ENCODE data around the gene RNLS.

The RNLS gene

DNA sequence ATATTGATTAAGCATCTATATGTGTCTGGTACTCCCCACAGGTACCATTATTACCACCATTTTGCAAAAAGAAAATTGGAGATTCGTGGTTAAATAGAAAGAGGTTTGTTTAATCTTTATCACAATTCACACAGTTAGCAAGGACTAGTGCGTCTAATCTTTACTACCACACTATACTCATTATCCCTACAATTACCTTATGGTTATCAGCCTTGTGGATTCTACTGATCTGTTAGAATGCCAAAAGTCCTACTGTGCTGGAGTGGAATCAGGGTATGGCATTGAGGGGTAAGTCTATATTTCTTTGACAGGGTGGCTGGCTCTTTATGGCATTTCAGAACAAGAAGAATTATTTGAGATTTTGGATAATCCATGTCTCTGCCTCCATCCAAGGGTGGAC lies 156.1 kb downstream of the RNLS start:
- DNase-seq = no peak

DNA sequence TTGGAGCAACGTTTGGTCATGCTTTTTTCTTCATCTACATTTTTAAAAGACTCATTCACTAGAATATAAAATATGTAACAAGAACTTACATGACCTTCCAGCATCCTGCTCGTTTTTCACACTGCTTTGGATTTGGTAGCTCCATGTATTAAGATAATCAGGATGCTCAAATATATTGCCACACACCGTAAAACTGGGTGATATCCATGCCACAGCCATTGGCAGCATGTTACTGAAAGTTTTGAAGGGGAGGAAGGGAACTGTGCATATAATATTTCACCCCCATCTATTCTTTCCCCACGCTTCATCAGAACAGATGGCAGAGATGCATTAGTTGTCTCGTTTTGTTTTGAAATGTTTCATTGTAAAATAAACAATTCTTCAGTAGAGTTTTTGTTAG lies 158.2 kb downstream of the RNLS start:
- DNase-seq = no peak

DNA sequence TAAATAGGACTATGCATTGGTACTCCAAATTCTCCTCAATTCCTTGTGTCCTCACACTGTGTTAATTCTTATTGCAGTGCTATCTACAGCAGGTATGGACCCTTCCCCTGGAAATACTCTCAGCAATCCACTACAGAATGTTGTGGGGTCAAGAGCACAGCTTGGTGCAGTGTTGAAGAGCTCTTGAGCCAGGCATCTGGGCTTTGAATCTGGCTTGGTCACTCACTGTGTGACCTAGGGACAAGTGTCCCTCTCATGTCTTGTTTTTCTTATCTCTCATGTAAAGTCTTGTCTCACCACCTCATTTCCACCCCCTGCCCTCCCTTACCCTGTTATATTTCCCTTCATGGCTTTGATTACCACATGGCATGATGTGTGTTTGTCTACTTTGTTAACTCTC lies 159.4 kb downstream of the RNLS start:
- no peak for DNase-seq

DNA sequence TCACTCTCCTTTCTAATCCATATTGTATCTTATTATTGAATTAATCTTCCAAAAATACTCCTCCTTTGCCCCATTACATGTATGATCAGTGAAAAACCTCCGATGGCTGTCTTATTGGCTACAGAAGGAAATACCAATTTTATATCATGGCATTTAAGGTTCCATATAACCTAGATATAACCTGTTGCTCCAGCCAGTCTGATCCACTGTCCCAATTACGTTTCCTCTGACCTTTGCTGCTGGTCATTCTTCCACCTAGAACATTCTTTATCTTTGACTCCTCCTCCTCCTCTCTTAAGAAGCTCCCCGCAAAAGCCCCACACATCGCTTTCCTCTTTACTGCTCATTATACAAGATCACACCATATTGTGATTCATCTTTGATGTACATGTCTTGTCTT lies 161.5 kb downstream of the RNLS start:
- DNase-seq = no peak

DNA sequence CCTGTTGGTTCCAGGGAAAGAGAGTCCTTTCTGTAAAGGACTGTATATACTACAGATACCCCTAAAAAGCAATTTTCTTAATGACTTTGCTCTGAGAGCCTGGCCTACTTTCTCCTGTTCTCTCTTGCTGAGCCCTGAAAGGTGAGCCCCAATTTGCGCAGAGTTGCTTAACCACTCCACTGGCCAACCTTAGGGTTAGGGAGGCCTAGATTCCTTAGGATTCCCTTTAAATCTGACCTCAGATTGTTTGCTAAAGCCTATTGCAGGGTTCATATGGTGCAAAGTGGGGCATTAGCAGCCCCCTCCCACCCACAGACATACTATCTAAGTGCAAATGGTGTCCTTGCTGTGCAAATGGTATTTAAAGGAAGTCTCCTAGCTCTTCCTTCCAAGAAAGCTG lies 164.2 kb downstream of the RNLS start:
- DNase-seq = no peak

DNA sequence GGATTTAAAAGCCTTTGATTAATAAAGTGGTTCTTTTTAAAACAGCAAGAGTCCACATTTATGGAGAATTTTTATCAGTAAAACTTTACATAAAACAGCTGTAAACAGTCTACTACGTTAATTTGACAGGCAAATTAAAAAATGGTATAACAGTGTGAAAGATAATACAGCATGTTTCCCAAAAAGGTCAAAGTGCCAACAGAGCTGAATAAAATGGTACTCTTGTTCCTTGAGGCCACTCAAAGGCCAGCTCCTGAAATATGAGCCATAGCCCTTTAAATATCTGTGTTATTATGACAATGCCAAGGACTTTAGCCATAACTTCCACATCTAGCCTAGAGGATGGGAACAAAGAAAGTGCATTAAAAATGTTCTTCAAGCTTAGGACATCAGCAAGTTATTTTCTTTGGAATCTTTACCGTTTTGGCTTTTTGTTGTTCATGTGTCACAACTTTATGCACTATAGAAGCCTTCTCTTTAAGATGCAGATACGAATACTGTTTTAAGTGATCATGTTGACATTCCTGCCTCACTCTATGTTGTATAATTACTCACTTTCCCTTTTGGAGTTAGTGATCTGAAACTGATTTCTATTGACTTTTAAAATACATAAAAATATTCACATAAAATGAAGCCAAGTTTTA lies 165.6 kb downstream of the RNLS start:
- DNase-seq = no peak

DNA sequence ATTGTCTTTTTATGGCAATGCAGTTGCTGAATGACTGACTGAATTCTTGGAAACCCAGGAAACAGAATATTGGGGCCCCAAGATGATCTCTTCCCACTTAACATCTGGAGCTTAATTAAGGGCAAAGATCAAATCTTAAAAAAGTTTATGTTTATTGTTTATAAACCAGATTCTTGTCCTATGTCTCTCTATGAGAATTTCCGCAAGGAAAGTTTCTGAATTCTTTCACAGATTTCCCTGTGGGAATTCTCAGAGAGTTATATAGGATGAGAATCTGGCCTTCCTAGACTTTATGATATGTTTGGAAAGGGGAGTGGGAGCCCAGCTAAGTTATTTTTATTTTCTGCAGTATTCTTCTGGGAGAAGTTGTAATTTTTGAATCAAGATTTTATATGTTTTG lies 166.3 kb downstream of the RNLS start:
- DNase-seq = no peak

DNA sequence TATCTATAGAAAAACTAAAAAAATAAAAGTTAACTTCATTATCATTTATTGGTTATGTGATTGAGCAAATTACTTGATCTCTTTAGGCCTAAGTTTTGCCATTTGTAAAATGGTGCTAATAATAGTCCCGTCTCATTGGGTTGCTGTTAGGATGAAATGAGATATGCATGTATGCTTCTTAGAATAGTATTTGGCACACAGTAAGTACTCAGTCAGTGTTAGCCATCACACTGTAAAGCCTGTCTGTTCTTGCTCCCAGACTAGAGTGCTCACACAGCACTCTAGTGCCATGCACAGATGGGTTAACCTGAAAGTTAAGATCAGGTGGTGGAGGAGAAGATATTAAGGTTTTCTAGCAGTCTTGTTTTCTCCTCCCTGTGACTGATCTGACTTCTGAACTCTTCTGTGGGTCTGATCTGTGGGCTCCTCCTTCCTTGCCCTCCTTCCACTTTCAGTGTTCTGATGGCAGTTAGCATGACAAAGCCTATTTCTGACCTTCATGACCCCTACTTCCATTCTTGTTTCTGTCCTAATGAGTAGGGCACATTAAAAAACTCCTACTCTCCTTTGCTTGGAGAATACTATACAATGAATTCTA lies 167.5 kb downstream of the RNLS start:
- DNase-seq = no peak

DNA sequence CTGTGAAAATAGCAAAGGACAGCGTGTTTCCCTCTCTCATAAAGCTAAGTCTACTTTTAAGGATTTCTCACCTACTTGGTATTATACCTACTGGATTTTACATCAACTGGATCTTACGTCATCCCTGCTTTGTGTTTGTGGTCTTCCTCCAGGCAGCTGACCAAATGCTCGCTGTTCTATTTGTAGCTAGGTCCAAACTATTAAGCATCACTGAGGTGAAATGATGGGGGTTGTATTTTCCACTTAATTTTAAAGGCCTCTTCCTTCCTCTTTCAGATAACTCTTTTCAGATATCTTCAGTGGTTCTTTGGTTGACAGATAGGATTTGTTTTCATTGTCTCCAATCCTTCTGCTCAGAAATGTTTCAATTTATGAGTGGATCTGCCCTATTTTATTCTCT lies 169.7 kb downstream of the RNLS start:
- DNase-seq = no peak

DNA sequence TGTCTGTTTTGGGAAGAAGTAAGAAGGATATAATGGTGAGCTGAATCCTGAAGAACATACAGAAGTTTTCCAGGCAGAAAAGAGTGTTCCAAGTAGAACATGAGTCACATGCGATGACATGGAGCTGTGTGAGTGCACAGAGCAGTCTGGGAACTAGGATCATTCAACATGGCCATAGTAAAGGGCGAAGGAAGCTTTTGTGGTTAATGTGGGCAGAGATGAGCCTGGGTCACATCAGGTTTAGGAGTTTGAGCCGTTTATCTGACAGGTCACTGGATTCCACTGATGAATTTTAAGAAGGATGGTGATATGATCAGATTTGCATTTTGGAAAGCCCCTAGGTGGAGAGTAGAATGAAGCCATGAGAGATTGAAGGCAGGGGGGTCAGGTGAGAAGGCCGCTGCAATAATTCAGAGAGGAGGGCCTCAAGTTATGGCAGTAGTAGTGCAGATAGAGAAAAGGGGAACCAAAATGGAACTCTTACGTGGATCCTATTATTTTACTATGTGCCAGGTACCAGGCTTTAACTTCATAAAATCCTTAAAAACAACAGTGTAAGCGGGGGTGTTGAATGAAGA lies 171.3 kb downstream of the RNLS start:
- no peak for DNase-seq

DNA sequence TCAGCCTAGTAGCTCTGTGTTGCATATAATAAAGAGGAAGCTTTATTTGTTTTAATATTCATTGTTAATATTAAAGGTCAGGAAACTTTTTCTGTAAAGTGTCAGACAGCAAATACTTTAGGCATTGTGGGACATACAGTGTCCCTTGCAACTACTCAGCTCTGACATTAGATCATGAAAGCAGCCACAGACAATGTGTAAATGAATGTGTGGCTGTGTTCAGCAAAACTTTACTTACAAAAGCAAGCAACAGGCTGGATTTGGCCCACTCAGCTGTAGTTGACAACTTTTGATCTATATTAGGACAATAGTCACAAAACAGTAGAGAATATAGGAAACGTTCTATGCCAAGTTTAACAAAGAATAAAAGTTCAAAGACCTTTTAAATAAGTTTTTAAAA lies 173.3 kb downstream of the RNLS start:
- DNase-seq = no peak

DNA sequence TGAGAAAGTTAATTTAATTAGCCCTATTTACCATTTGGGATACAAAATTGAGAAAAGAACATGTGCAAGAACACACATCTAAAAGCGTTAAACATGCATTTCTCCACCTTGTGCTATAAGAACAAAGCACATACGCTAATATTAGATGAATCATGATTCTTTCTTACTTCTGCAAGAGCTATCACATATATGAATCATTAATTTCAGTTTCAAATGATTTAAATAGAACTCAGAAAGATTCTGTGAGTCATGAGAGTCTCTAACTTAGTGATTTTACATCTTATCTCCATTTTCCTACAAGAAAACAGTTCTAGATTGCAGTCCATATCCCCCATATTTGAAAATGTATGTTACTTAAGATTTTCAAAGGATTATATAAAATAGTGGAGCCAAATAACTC lies 173.9 kb downstream of the RNLS start:
- no peak for DNase-seq

DNA sequence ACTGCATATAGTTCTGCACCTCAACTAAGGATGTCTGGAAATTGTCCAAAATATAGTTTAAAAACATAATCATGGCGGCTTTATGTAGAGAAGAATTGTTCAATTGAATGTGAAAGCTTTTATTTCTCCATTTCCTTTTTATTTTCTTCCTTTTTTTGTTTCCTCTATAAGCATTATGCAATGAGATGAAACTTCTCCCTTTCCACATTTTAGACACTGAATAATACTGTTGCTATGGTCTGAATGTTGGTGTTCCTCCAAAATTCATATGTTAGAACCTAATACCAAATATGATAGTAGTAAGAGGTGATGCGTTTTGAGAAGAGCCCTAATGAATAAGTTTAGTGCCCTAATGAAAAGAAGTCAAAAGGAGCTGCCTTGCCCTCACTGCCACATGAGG lies 175.0 kb downstream of the RNLS start:
- DNase-seq = no peak

DNA sequence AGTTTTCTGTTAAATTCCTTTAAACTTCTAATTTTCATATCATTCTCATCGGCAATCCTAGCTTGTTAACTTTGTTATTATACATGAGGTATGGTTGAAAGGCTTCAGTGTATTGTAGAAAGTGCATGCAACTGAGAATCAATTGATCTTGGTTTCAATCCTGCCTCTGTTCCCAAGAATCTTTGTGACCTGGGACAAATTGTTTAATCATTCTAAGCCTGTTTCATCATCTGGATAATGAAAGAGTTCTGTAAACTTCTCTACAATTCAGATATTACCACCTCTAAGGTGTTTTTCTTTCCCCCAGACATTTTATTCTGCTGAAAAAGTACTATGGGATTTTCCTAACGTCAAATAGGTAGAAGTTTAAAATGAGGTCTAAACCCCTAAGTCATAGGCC lies 179.0 kb downstream of the RNLS start:
- no peak for DNase-seq

DNA sequence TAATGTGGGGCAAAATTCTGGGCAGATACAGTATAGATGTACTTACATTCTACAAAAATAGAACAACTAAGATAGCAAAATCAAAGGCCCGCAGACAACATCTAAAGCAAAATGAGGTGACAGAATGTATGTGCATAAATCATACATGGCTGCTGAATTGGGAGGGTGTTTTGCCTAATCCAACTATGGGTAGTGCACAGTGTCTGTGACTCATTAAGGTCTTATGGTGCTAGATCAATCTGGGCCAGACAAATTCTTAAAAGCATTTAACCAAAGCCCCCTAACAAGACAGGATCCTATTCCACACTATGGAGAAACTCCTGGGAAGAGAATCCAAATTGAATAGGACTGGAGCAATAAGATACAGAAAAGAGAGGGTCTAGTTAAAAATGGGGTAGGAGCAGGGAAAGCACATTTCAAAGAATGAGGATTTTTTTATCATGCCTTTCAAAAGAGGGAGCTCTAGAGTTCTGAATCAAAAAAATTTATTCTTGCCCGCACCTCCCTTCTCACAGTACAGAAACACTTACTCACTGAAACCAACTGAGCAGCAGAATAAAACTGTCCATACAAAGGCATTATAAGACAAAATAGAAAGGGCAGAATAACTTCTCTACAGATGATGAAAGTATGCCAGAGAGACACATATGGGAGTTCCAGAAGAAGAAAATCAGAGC lies 181.3 kb downstream of the RNLS start:
- no peak for DNase-seq

DNA sequence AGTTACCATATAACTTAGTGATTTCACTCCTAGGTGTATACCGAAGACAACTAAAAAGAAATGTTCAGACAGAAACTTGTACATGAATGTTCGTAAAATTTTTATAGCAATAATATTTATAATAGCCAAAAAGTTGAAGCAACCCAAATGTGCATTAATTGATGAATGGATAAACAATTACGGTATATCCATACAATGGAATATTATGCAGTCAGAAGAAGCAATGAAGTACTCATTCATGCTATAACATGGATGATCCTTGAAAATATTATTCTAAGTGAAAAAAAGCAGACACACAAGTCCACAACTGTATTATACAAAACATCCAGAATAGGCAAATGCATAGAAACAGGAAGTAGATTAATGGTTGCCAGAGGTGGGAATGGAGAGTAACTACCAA lies 183.9 kb downstream of the RNLS start:
- no peak for DNase-seq

DNA sequence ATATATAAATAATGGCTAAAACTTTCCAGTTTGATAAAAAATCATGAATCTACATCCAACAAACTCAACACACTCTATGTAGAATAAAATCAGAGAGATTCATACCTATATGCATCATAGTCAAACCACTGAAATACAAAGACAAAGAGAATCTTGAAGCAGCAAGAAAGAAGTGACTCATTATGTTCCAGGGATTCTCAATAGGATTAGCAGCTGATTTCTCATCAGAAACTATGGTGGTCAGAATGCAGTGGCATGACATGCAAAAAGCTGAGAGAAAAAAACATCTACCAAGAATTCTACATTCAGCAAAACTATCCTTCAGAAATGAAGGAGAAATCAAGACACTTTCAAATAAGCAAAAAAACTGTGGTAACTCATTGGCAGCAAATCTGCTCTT lies 187.4 kb downstream of the RNLS start:
- DNase-seq = no peak

DNA sequence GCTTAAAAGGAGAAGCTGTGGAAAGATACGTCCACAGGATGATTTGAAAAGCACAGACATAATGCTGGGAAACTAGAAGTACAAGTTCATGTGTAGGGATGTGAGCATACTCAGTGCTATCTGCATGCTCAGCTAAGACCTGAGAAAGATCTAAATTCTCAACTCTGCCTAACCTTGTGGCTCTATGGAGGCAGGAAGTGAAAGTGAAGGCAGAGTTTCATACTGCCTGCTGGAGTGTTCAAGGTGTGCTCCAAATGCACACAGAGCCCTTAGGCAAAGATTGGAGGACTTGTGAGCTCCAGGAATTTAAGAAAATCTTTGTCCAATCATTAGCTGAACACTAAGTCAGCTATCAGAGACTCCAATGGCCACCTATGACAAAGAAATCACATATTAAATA lies 190.9 kb downstream of the RNLS start:
- DNase-seq = no peak

DNA sequence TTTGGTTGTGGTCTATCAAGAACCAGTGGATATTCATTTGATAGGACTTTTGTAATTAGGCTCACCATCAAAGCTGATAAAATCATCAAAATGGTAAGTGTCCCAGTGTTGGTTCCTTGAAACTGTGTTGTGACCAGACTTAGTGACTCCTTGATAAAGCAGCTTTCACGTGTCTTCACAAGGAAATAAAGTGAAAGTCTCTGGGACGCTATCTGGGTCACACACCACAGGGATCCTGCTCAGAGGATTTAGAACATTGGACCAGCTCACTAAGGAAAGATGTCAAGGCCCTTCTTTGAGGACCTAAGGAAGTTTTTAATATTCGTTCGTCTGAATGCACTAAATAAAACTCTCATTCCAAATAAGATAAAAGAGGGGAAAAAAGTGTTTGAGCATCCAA lies 193.1 kb downstream of the RNLS start:
- DNase-seq = no peak

DNA sequence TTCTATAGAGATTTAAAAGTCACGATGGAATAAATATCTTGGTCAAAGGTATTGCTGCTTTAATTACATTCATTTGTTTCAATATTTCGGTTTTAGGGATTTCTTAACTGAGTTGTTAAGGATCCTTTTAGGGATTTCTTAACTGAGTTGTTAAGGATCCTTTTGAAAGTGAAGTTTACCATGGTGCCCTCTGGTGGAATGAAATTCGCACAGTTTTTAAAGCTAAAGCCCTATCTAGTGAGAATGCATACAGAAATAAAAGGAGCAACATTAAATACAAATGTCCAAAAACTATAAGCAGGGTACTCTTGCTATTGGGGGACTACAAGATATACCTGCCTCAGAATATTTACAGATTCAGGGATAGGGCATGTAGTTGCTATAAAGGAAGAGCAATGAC lies 193.7 kb downstream of the RNLS start:
- DNase-seq = no peak

DNA sequence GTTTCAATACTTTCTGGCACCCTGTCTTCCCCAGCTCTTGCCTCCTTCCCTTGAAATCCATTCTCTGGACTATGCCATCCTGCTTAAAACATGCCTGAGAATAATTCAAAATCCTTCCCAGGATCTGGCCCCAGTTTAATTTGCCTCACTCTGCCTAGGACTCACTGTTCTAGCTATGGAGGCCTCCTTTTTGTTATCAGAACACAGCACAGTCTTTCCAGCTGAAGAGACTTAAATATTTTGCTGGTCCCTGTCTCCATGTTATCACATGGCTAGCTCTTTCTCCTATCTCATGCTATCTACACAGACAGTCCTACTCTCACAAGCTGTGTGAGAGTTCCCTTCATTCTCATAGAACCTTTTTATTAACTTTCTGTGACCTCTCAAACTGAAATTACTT lies 194.8 kb downstream of the RNLS start:
- no peak for DNase-seq

DNA sequence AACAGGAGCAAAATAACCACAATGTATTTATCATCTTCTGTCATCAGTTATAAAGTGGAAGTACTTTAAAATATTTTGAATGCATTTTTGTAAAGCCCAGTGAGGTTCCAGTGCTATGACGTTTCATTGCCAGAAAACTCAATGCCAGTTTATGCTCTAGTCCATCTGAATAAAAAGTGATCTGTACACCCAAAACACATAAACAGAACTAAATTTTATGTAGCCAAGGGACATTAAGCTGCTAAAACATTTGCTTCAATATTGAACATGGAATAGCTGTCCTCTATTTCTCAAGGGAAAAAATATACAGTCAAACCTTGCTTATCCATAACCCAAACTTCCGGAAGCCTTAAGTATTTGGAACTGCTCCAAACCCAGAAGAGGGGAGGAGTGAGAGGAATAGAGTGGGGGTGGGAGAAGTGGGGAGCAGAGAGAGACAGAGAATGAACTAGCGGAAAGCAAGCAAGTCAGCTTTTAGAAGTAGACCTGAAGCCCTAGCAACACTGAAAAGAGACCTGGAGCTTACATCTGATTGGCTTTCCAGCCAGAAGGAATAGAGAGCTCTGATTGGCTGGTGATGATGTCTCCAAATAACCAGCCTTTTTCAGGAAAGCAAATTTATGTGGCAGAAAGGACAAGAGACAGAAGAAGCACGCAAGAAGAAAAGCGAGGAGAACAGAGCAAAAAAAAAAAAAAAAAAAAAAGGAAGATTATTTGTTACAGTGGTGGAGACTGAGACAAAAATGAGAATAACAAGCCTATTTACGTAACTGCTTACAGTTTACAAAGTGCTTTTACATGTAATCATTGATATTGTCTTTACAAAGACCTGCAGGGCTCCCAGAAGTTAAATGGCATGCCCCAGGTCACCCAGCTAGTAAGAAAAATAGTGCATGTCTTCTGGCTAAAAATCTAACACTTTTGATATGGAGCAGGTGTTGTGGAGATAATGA lies 196.0 kb downstream of the RNLS start:
- no peak for DNase-seq

DNA sequence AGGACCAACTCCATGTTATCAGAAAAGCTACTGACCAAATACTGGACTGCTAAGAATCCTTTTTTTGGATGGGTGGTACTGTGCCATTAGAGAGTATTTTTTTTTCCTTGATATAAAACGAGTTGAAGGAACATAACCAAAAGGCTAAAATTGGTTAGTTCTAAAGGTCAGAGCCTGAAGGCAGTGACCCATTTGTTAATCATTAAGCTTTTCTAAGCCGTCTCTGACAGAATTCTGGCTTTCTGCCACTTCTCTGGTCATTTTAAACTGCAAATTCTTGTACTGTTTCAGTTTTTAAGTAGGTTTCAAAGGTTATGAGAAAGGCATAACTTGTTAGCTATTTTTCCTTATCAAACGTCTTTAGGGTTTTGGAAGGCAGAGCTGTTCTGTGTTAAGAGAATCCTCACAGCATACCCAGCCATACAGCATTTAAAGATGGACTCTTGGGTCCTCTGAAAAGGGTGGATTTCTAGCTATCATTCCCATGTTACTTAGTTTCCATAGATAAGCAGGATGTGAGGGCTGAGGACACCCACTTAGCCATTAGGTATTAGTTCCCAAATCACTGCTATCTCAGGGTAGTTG lies 196.8 kb downstream of the RNLS start:
- DNase-seq = no peak
